RWPE2 (cell line): ENCODE measurements around the gene PIK3CG.

Experiments used
- ATAC-seq: fragments of 200-7000 bp; cut with Tn5 transposase; 3 replicates; pipeline ENCODE4 v1.9.1; 2021; ENCODE audit warnings: low read depth
- DNase-seq: peaks from one replicate; pipeline ENCODE4 v3.0.0-alpha.2; 2020; ENCODE audit warnings: low spot score
- H3K27ac ChIP-seq: fragments of 450-650 bp; 2 replicates; pipeline ENCODE4 v1.5.1; 2017; ENCODE audit warnings: mild to moderate bottlenecking; ENCODE audit not compliant: poor library complexity, severe bottlenecking
- H3K27me3 ChIP-seq: fragments of 250-450 bp; sonication (Bioruptor Pico); 2 replicates; pipeline ENCODE4 v1.5.1; 2021; ENCODE audit warnings: mild to moderate bottlenecking, moderate library complexity; ENCODE audit not compliant: insufficient read depth, poor library complexity, severe bottlenecking
- H3K36me3 ChIP-seq: fragments of 250-450 bp; sonication (Bioruptor Pico); 2 replicates; pipeline ENCODE4 v1.5.1; 2020; ENCODE audit warnings: low read depth, mild to moderate bottlenecking, moderate library complexity
- H3K4me1 ChIP-seq: fragments of 250-450 bp; sonication (Bioruptor Pico); 2 replicates; pipeline ENCODE4 v1.5.1; 2021; ENCODE audit warnings: mild to moderate bottlenecking, moderate library complexity; ENCODE audit not compliant: insufficient read depth, poor library complexity, severe bottlenecking
- H3K4me3 ChIP-seq: fragments of 250-450 bp; sonication (Bioruptor Pico); 2 replicates; pipeline ENCODE4 v1.5.1; 2021; ENCODE audit warnings: mild to moderate bottlenecking, moderate library complexity; ENCODE audit not compliant: severe bottlenecking
- H3K9me3 ChIP-seq: fragments of 250-450 bp; sonication (Bioruptor Pico); 2 replicates; pipeline ENCODE4 v1.5.1; 2021; ENCODE audit warnings: mild to moderate bottlenecking, moderate library complexity; ENCODE audit not compliant: severe bottlenecking
- TF ChIP-seq, protein P1 (sequence below): fragments of 450-650 bp; IDR thresholded peaks from one replicate; pipeline ENCODE4 v1.5.1; 2017; ENCODE audit warnings: mild to moderate bottlenecking, moderate library complexity; ENCODE audit not compliant: poor library complexity, severe bottlenecking

Gene PIK3CG

DNA sequence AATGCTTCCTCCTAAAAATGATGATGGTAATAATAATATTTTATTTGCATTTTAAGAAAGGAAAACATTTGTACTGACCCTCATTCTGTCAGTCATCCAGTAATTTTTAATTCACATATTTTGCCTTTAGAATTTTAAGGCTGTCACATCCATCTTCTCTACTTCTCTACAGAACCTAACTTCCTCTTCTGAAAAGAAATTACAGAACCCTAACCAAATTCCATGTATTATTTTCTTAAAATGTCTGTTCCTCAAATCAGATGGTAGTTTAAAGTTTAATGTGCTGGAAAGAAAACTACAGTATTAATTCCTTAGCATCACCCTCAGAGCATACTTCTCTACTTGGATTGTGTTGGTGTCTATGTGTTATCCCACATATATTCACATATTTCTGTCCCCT lies 9.0 kb downstream of the PIK3CG start:
- no peak overlapping the region for H3K27ac ChIP-seq
- H3K4me1 ChIP-seq = no peaks in the 10 kb centered on the region
- no peak for ATAC-seq
- peaks cover 13% of the 10 kb centered on the region for H3K27me3 ChIP-seq
- DNase-seq = no peak
- no peaks in the 10 kb centered on the region for H3K9me3 ChIP-seq
- H3K4me3 ChIP-seq = no peak overlapping the region
- no peaks in the 10 kb centered on the region for H3K36me3 ChIP-seq
- TF ChIP-seq, protein P1, sequence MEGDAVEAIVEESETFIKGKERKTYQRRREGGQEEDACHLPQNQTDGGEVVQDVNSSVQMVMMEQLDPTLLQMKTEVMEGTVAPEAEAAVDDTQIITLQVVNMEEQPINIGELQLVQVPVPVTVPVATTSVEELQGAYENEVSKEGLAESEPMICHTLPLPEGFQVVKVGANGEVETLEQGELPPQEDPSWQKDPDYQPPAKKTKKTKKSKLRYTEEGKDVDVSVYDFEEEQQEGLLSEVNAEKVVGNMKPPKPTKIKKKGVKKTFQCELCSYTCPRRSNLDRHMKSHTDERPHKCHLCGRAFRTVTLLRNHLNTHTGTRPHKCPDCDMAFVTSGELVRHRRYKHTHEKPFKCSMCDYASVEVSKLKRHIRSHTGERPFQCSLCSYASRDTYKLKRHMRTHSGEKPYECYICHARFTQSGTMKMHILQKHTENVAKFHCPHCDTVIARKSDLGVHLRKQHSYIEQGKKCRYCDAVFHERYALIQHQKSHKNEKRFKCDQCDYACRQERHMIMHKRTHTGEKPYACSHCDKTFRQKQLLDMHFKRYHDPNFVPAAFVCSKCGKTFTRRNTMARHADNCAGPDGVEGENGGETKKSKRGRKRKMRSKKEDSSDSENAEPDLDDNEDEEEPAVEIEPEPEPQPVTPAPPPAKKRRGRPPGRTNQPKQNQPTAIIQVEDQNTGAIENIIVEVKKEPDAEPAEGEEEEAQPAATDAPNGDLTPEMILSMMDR = no peak

DNA sequence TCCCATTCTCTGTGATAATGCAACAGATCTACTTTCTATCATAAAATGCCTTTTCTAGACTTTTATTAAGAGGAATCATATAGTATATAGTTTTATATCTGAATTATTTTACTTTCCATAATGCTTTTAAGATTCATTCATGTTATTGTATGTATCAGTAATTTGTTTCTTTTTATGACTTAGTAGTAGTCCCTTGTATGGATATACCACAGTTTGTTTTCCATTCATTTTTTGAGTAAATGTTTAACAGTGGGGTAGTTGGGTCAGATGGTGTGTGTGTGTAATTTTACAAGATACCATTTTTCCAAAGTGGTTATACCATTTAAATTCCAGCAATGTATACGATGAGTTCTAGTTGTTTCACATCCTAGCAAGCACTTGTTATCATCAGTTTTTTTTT lies 10.4 kb downstream of the PIK3CG start:
- H3K27ac ChIP-seq = no peak overlapping the region
- no peak overlapping the region for H3K4me3 ChIP-seq
- no peaks in the 10 kb centered on the region for H3K4me1 ChIP-seq
- peaks cover 15% of the 10 kb centered on the region for H3K27me3 ChIP-seq
- H3K9me3 ChIP-seq = no peaks in the 10 kb centered on the region
- ATAC-seq (no peak), DNase-seq (no peak)
- no peaks in the 10 kb centered on the region for H3K36me3 ChIP-seq
- TF ChIP-seq, protein P1 = no peak

DNA sequence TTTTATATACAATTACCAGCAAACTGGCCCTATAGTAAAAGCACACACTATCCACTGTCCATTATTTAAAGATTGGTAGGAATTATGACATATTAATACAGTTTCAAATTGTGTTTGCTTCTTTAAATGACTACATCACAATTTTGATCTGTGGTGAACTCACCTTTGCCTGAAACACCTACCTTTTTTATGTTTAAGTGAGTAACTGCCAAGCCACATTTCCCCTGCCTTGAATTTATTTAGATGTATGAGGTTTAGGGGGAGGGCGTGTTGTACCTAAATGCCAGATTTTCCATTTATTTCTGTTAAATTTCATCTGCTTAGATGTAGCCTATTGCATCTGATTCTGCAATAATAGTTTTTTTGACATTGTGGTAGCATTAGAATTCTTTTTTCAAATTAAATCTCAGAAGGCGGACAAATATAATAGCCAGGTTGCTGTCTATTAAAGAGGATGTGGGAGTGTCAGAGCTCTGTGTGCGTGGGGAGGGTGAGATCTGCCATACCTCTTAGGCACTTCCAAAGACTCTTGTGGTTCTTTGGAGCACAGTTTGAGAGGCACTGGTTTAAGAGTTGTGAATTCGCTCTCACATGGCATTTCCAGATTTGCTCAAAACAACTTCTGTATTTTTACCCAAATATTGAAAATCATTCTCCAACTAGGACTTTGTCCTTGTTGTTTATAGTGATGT lies 13.8 kb downstream of the PIK3CG start:
- Histone ChIP-seq H3K27ac (no peak overlapping the region), H3K27me3 (peaks cover 19% of the 10 kb centered on the region), H3K36me3 (no peaks in the 10 kb centered on the region), H3K4me3 (no peak overlapping the region), H3K9me3 (no peaks in the 10 kb centered on the region), H3K4me1 (no peaks in the 10 kb centered on the region)
- TF ChIP-seq, protein P1 = no peak
- no peak for ATAC-seq
- DNase-seq = no peak

DNA sequence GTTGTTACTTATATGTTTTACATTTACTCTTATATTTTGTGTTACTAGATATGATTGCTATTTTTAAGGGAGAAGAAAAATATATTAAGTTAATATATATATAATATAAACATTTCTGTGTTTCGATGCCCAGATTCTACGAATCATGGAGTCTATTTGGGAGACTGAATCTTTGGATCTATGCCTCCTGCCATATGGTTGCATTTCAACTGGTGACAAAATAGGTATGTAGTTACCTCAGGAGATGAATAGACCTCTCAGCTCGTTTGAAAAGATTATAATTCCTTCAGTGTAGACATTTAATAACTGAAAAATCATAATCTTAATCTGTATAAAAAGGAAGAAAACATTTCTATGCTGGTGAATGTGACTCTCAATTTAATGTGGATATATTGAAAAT lies 16.9 kb downstream of the PIK3CG start:
- no peaks in the 10 kb centered on the region for H3K36me3 ChIP-seq
- no peaks in the 10 kb centered on the region for H3K9me3 ChIP-seq
- H3K27ac ChIP-seq = no peak overlapping the region
- peaks cover 22% of the 10 kb centered on the region for H3K27me3 ChIP-seq
- ATAC-seq (no peak), DNase-seq (no peak)
- no peaks in the 10 kb centered on the region for H3K4me1 ChIP-seq
- TF ChIP-seq, protein P1 = no peak
- H3K4me3 ChIP-seq = no peak overlapping the region

DNA sequence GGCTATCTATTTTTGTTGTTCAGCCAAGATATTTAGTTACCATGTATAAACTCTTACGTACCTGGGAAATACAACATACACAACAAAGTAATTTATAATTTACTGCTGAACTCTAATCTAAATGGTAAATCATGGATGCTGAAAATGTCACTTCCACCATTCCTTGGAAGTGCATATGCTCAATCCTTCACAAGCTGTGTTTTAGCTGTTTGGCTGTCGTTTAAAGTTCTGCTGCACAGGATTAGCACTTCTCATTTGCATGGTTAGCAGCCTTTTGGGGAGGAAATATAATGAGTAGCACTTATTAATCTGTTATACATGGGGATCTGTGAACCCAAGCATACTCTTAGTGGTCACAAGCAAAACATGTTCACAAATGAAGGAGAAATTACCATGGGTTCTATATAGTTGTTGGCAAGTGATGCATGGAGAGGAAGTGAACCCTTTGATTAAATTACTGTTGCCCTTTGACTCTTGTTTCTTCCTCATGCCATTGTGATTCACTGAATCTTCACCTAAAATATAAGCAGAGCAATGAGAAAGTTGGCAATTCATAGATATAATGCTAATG lies 18.5 kb downstream of the PIK3CG start:
- ATAC-seq = no peak
- no peaks in the 10 kb centered on the region for H3K9me3 ChIP-seq
- DNase-seq = no peak
- H3K27ac ChIP-seq = no peak overlapping the region
- no peaks in the 10 kb centered on the region for H3K4me1 ChIP-seq
- H3K36me3 ChIP-seq = no peaks in the 10 kb centered on the region
- TF ChIP-seq, protein P1 = no peak
- H3K4me3 ChIP-seq = no peak overlapping the region
- peaks cover 21% of the 10 kb centered on the region for H3K27me3 ChIP-seq
